CD14-positive monocyte (primary cell): ENCODE measurements around the gene BRF1. TPM values are rescaled to one million over a fixed set of nuclear protein-coding genes. Genes with fewer than 3 reads are reported as not detected.

ENCODE experiments used
- DNase-seq, 3 donors: peaks; one replicate each; pipeline ENCODE4 v3.0.0-alpha.2; 2011 to 2022
- H2AFZ ChIP-seq: 2 replicates; pipeline ENCODE4 v1.6.0; 2012; ENCODE audit warnings: mild to moderate bottlenecking, low read depth, low read length, inconsistent platforms; ENCODE audit not compliant: insufficient read depth, poor library complexity, severe bottlenecking
- H3K27ac ChIP-seq, 2 donors: 1 replicate in 1 of 2; 2 replicates in 1 of 2; pipeline ENCODE4 v1.5.1; 2012 to 2013; ENCODE audit warnings: low read length in 2 of 2, control low read depth in 1 of 2, inconsistent platforms in 1 of 2, low read depth in 1 of 2, mild to moderate bottlenecking in 1 of 2
- H3K27me3 ChIP-seq, 2 donors: one replicate each; pipeline versions ENCODE4 v1.6.0 to v1.6.1; 2011 to 2013; ENCODE audit warnings: low read length in 2 of 2; ENCODE audit not compliant: control insufficient read depth in 2 of 2, insufficient read depth in 2 of 2
- H3K36me3 ChIP-seq, 2 donors: replicated peaks in 1 of 2; 1 replicate in 1 of 2; 2 replicates in 1 of 2; pipeline versions ENCODE4 v1.5.1 to v1.6.1; 2012 to 2013; ENCODE audit warnings: low read length in 2 of 2, control low read depth in 1 of 2, inconsistent platforms in 1 of 2, mild to moderate bottlenecking in 1 of 2; ENCODE audit not compliant: insufficient read depth in 2 of 2, control insufficient read depth in 1 of 2
- H3K4me1 ChIP-seq, 2 donors: 1 replicate in 1 of 2; 2 replicates in 1 of 2; pipeline versions ENCODE4 v1.5.1 to v1.6.1; 2012 to 2013; ENCODE audit warnings: low read length in 2 of 2, control low read depth in 1 of 2, inconsistent platforms in 1 of 2, mild to moderate bottlenecking in 1 of 2, moderate library complexity in 1 of 2; ENCODE audit not compliant: insufficient read depth in 2 of 2, control insufficient read depth in 1 of 2
- H3K4me2 ChIP-seq: replicated peaks from 2 replicates; pipeline ENCODE3; 2012; ENCODE audit warnings: low read length, moderate library complexity, mild to moderate bottlenecking; ENCODE audit not compliant: poor library complexity, severe bottlenecking; ENCODE audit errors: extremely low read depth
- H3K4me3 ChIP-seq, 3 experiments: fragments of 200-600 bp in 1 of 3; sonication (generic) in 1 of 3; replicated peaks in 1 of 3; 1 replicate in 2 of 3; 2 replicates in 1 of 3; pipeline ENCODE4 v1.5.1; 2011 to 2013; ENCODE audit warnings: low read length in 3 of 3, mild to moderate bottlenecking in 3 of 3, control low read depth in 2 of 3, low read depth in 2 of 3, inconsistent platforms in 1 of 3, moderate library complexity in 1 of 3
- H3K79me2 ChIP-seq: 2 replicates; pipeline ENCODE4 v1.6.0; 2012; ENCODE audit warnings: mild to moderate bottlenecking, control low read depth, inconsistent platforms, low read length, moderate library complexity; ENCODE audit not compliant: insufficient read depth
- H3K9ac ChIP-seq: 2 replicates; pipeline ENCODE4 v1.6.0; 2017; ENCODE audit warnings: low read length, mild to moderate bottlenecking; ENCODE audit not compliant: insufficient read depth, poor library complexity, severe bottlenecking
- H3K9me3 ChIP-seq, 2 donors: replicated peaks in 1 of 2; 1 replicate in 1 of 2; 2 replicates in 1 of 2; pipeline versions ENCODE4 v1.5.1 to v1.6.1; 2012 to 2013; ENCODE audit warnings: low read length in 2 of 2, control low read depth in 1 of 2; ENCODE audit not compliant: control insufficient read depth in 1 of 2, insufficient read depth in 1 of 2
- H4K20me1 ChIP-seq: 2 replicates; pipeline ENCODE4 v1.6.0; 2012; ENCODE audit warnings: mild to moderate bottlenecking, low read length, control low read depth, moderate library complexity; ENCODE audit not compliant: insufficient read depth
- H3K27ac Mint-ChIP-seq, 7 donors: one replicate each; pipeline ENCODE4 v1.8.0; 2020; ENCODE audit warnings: mild to moderate bottlenecking in 7 of 7, mixed read lengths in 7 of 7, moderate library complexity in 6 of 7, inconsistent platforms in 2 of 7
- H3K27me3 Mint-ChIP-seq, 3 donors: one replicate each; pipeline ENCODE4 v1.8.0; 2021 to 2022; ENCODE audit warnings: low read depth in 3 of 3, mild to moderate bottlenecking in 3 of 3, mixed read lengths in 3 of 3, moderate library complexity in 3 of 3, inconsistent platforms in 1 of 3
- H3K36me3 Mint-ChIP-seq, 2 donors: one replicate each; pipeline ENCODE4 v1.8.0; 2020; ENCODE audit warnings: mixed read lengths in 2 of 2, inconsistent platforms in 1 of 2, mild to moderate bottlenecking in 1 of 2
- H3K4me1 Mint-ChIP-seq: one replicate; pipeline ENCODE4 v1.8.0; 2020; ENCODE audit warnings: mild to moderate bottlenecking, mixed read lengths
- H3K4me3 Mint-ChIP-seq, 2 donors: one replicate each; pipeline ENCODE4 v1.8.0; 2020; ENCODE audit warnings: mild to moderate bottlenecking in 2 of 2, mixed read lengths in 2 of 2, moderate library complexity in 1 of 2
- H3K9me3 Mint-ChIP-seq, 7 donors: one replicate each; pipeline ENCODE4 v1.8.0; 2020 to 2022; ENCODE audit warnings: mixed read lengths in 7 of 7, mild to moderate bottlenecking in 6 of 7, moderate library complexity in 6 of 7, inconsistent platforms in 2 of 7
- CTCF ChIP-seq: fragments of 200-600 bp; IDR thresholded peaks from one replicate; pipeline ENCODE4 v1.8.0; 2022; ENCODE audit warnings: antibody characterized with exemption, mild to moderate bottlenecking
- WGBS: methylation state at CpG from one replicate; pipeline ENCODE4 v1.1.5; 2013; ENCODE audit warnings: missing lambda C conversion rate; ENCODE audit not compliant: insufficient coverage; 5-methylcytosine and 5-hydroxymethylcytosine counted together
- intact Hi-C, 2 donors: fragments of 100-400 bp; cut with micrococcal nuclease; formaldehyde crosslinking; loops; one replicate each; pipeline versions ENCODE4 v1.15.0 to v1.15.1; 2023
- polyA plus RNA-seq, 3 donors: library from polyadenylated mRNA; depleted of rRNA in 1 of 3; unstranded in 2 of 3; stranded (reverse) in 1 of 3; fragments of 300-500 nt in 2 of 3; fragments of >200 nt in 1 of 3; fragmentation: Illumina TruSeq in 2 of 3; gene quantifications; 1 replicate in 2 of 3; 2 replicates in 1 of 3; pipeline ENCODE4 v1.2.3, GENCODE V29; 2012 to 2021

Gene BRF1
- polyA plus RNA-seq, 3 donors: 2.3 to 20.5 (median 2.5) TPM

GRCh38 chr14:105256292-105256960, 44.4 kb downstream of the BRF1 start:
- Mint-ChIP-seq H3K27ac (peak overlapping the region in 1 of 7 donors; percentile 30), H3K36me3 (peaks cover 37 to 74% of the 10 kb centered on the region in 2 donors), H3K4me1 (peaks cover 9% of the 10 kb centered on the region), H3K27me3 (peaks cover 0 to 1% (median 0%) of the 10 kb centered on the region in 3 donors), H3K9me3 (peaks cover 0 to under 1% (median 0%) of the 10 kb centered on the region in 7 donors), H3K4me3 (no peak overlapping the region)
- no peak overlapping the region for H2AFZ ChIP-seq
- WGBS: 96% methylated on average over 14 of the region's 19 CpGs
- TF ChIP-seq CTCF: no peak
- H3K27me3 ChIP-seq: no peaks in the 10 kb centered on the region
- no peak overlapping the region for H3K4me2 ChIP-seq
- no peaks in the 10 kb centered on the region for H4K20me1 ChIP-seq
- H3K4me3 ChIP-seq: no peak overlapping the region
- no peak overlapping the region for H3K9ac ChIP-seq
- intact Hi-C loops: no loop called here
- no peaks in the 10 kb centered on the region for H3K79me2 ChIP-seq
- no peaks in the 10 kb centered on the region for H3K9me3 ChIP-seq
- no peak for DNase-seq
- peaks cover 45 to 70% of the 10 kb centered on the region in 2 donors for H3K36me3 ChIP-seq
- H3K4me1 ChIP-seq: peaks cover 0 to 5% of the 10 kb centered on the region in 2 donors
- H3K27ac ChIP-seq: no peak overlapping the region

- H3K27me3 ChIP-seq: no peaks in the 10 kb centered on the region
- TF ChIP-seq CTCF: no peak
- H2AFZ ChIP-seq: no peak overlapping the region
- peak overlapping the region in 1 of 2 donors; percentile 20 for H3K27ac ChIP-seq
- 14% methylated on average over 6 of the region's 6 CpGs for WGBS
- Mint-ChIP-seq H3K27me3 (peaks cover 0 to 1% (median 0%) of the 10 kb centered on the region in 3 donors), H3K9me3 (peaks cover 0 to 2% (median 0%) of the 10 kb centered on the region in 7 donors), H3K27ac (peak overlapping the region in 2 of 7 donors; percentile 15 to 50), H3K4me1 (peaks cover 11% of the 10 kb centered on the region), H3K4me3 (no peak overlapping the region), H3K36me3 (peaks cover 44 to 70% of the 10 kb centered on the region in 2 donors)
- DNase-seq: no peak
- no peaks in the 10 kb centered on the region for H3K9me3 ChIP-seq
- H3K4me1 ChIP-seq: peaks cover 0 to 5% of the 10 kb centered on the region in 2 donors
- peaks cover 47 to 70% of the 10 kb centered on the region in 2 donors for H3K36me3 ChIP-seq
- no peak overlapping the region for H3K4me3 ChIP-seq
- H3K4me2 ChIP-seq: no peak overlapping the region
- intact Hi-C loops: no loop called here
- H4K20me1 ChIP-seq: no peaks in the 10 kb centered on the region
- no peak overlapping the region for H3K9ac ChIP-seq
- H3K79me2 ChIP-seq: no peaks in the 10 kb centered on the region
Measured at GRCh38 chr14:105255021-105255507, 45.7 kb downstream of the BRF1 start.
